Smooth muscle cell (in vitro differentiated cells): ENCODE measurements around the gene DTD1. TPM values are rescaled to one million over a fixed set of nuclear protein-coding genes. Genes with fewer than 3 reads are reported as not detected.

Experiments
- DNase-seq: peaks from one replicate; lab custom pipeline; 2025; ENCODE audit not compliant: unreplicated experiment; lab: John Stamatoyannopoulos, UW
- H2AFZ ChIP-seq: fragments of 200-600 bp; sonication (generic); 2 replicates; pipeline ENCODE4 v1.6.0; 2016; ENCODE audit warnings: antibody characterized with exemption, low read depth, mild to moderate bottlenecking
- H3F3A ChIP-seq: fragments of 200-600 bp; sonication (generic); 2 replicates; pipeline ENCODE4 v1.6.0; 2017; ENCODE audit warnings: antibody characterized with exemption, low read depth
- H3K27ac ChIP-seq: fragments of 200-600 bp; sonication (generic); 2 replicates; pipeline ENCODE4 v1.5.1; 2016; ENCODE audit warnings: low read depth, mild to moderate bottlenecking
- H3K27me3 ChIP-seq: fragments of 200-600 bp; sonication (generic); 2 replicates; pipeline ENCODE4 v1.6.1; 2016; ENCODE audit warnings: low read depth, mild to moderate bottlenecking
- H3K36me3 ChIP-seq: fragments of 200-600 bp; sonication (generic); 2 replicates; pipeline ENCODE4 v1.5.1; 2016; ENCODE audit warnings: low read depth
- H3K4me1 ChIP-seq: fragments of 200-600 bp; sonication (generic); 2 replicates; pipeline ENCODE4 v1.5.1; 2016; ENCODE audit warnings: low read depth
- H3K4me2 ChIP-seq: fragments of 200-600 bp; sonication (generic); 2 replicates; pipeline ENCODE4 v1.6.0; 2016; ENCODE audit warnings: mild to moderate bottlenecking
- H3K4me3 ChIP-seq: fragments of 200-600 bp; sonication (generic); 2 replicates; pipeline ENCODE4 v1.5.1; 2016; ENCODE audit warnings: mild to moderate bottlenecking
- H3K79me2 ChIP-seq: fragments of 200-600 bp; sonication (generic); 2 replicates; pipeline ENCODE4 v1.6.0; 2016; ENCODE audit warnings: low read depth, mild to moderate bottlenecking
- H3K9ac ChIP-seq: fragments of 200-600 bp; sonication (generic); 2 replicates; pipeline ENCODE4 v1.6.0; 2016; ENCODE audit warnings: low read depth
- H3K9me3 ChIP-seq: fragments of 200-600 bp; sonication (generic); replicated peaks from 2 replicates; pipeline ENCODE4 v1.5.1; 2016; ENCODE audit warnings: low read depth
- H4K20me1 ChIP-seq: fragments of 200-600 bp; sonication (generic); 2 replicates; pipeline ENCODE4 v1.6.0; 2016; ENCODE audit warnings: low read depth
- WGBS: methylation state at CpG from one replicate; pipeline ENCODE4 v1.1.7; 2016; ENCODE audit warnings: low lambda C conversion rate; 5-methylcytosine and 5-hydroxymethylcytosine counted together
- polyA plus RNA-seq: library from polyadenylated mRNA; unstranded; fragments of >200 nt; fragmentation: Nextera tagmentation; extraction: Ambion mirVana; gene quantifications from 2 replicates; pipeline ENCODE4 v1.2.1, GENCODE V29; 2016
- total RNA-seq: library from RNA; depleted of rRNA; stranded (reverse); fragments of >200 nt; gene quantifications from 2 replicates; pipeline ENCODE4 v1.2.3, GENCODE V29; 2014
- TF ChIP-seq, protein P1 (sequence below): fragments of 200-600 bp; sonication (generic); IDR thresholded peaks from 2 replicates; pipeline ENCODE4 v1.5.1; 2017; ENCODE audit warnings: borderline replicate concordance, mild to moderate bottlenecking, antibody characterized with exemption; ENCODE audit not compliant: insufficient read depth, poor library complexity, severe bottlenecking

The DTD1 gene, protein sequence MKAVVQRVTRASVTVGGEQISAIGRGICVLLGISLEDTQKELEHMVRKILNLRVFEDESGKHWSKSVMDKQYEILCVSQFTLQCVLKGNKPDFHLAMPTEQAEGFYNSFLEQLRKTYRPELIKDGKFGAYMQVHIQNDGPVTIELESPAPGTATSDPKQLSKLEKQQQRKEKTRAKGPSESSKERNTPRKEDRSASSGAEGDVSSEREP
- total RNA-seq: 23.9 and 27.5 TPM in 2 replicates
- 26.9 and 27.2 TPM in 2 replicates for polyA plus RNA-seq

- peak; percentile 17 for DNase-seq
- TF ChIP-seq, protein P1, sequence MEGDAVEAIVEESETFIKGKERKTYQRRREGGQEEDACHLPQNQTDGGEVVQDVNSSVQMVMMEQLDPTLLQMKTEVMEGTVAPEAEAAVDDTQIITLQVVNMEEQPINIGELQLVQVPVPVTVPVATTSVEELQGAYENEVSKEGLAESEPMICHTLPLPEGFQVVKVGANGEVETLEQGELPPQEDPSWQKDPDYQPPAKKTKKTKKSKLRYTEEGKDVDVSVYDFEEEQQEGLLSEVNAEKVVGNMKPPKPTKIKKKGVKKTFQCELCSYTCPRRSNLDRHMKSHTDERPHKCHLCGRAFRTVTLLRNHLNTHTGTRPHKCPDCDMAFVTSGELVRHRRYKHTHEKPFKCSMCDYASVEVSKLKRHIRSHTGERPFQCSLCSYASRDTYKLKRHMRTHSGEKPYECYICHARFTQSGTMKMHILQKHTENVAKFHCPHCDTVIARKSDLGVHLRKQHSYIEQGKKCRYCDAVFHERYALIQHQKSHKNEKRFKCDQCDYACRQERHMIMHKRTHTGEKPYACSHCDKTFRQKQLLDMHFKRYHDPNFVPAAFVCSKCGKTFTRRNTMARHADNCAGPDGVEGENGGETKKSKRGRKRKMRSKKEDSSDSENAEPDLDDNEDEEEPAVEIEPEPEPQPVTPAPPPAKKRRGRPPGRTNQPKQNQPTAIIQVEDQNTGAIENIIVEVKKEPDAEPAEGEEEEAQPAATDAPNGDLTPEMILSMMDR: peak; percentile 69
- H3K27me3 ChIP-seq: no peaks in the 10 kb centered on the region
- peaks cover 3% of the 10 kb centered on the region for H3F3A ChIP-seq
- no peak within 1 kb of the TSS for H3K27ac ChIP-seq
- under 1% methylated on average over 56 of the region's 88 CpGs for WGBS
- peak within 1 kb of the TSS; percentile 84 for H2AFZ ChIP-seq
- peak within 1 kb of the TSS; percentile 34 for H3K9ac ChIP-seq
- H3K4me1 ChIP-seq: peaks cover 3% of the 10 kb centered on the region
- peak within 1 kb of the TSS; percentile 83 for H3K4me2 ChIP-seq
- H4K20me1 ChIP-seq: no peaks in the 10 kb centered on the region
- peak within 1 kb of the TSS; percentile 74 for H3K4me3 ChIP-seq
- H3K79me2 ChIP-seq: no peaks in the 10 kb centered on the region
- H3K36me3 ChIP-seq: no peaks in the 10 kb centered on the region
- no peaks in the 10 kb centered on the region for H3K9me3 ChIP-seq
These were observed at the start of gene DTD1 for GRCh38 chr20:18587665-18588573. Gene DTD1, plus strand, starts transcription at chr20:18588054. Its CDS starts 19 bp downstream, at chr20:18588073.

DNA sequence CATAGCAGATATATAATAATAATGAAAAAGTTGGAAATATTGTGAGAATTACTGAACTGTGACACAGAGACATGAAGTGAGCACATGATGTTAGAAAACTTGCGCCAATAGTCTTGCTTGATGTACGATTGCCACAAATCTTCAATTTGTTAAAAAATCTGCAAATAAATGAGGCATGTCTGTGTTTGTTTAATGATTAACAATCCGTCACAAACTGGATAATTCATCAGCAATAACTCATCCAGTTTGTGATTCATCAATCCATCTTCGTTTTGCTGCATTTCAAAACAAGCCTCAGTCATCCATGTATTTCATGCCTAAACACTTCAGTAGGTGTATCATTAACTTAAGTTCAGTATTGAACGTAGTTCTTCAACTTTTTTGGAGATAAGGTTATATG is 46.1 kb upstream of the DTD1 start:
- H3K36me3 ChIP-seq: peaks cover 9% of the 10 kb centered on the region
- TF ChIP-seq, protein P1: no peak
- 91% methylated on average over 5 of the region's 5 CpGs for WGBS

DNA sequence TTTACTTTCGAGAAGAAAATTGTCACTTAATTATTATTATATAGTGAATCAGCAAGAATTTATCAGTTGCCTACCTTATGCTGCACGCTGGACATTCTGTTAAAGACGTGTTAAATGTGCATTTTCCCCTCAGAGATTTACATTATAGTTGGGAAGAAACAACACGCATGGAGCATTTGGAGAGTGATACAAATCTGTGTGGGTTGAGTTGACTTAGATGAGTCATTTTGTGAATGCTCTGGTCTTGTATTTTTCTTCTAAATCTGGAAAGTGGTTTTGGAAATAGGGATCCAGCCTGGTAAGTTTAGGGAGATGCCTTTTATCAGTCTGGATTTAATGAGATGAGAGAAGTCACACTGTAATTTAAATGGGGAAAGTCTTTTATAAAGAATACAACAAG is 44.6 kb upstream of the DTD1 start:
- no peaks in the 10 kb centered on the region for H3K4me1 ChIP-seq
- H3K4me2 ChIP-seq: no peak overlapping the region
- 57% methylated on average over 4 of the region's 4 CpGs for WGBS
- no peak for DNase-seq
- no peaks in the 10 kb centered on the region for H3K9me3 ChIP-seq
- TF ChIP-seq, protein P1: no peak
- no peaks in the 10 kb centered on the region for H3K27me3 ChIP-seq
- H4K20me1 ChIP-seq: no peaks in the 10 kb centered on the region
- H3K79me2 ChIP-seq: no peaks in the 10 kb centered on the region
- no peak overlapping the region for H3K9ac ChIP-seq
- H3K27ac ChIP-seq: no peak overlapping the region
- no peaks in the 10 kb centered on the region for H3F3A ChIP-seq
- peaks cover 9% of the 10 kb centered on the region for H3K36me3 ChIP-seq
- H3K4me3 ChIP-seq: no peak overlapping the region
- no peak overlapping the region for H2AFZ ChIP-seq

More for the DNA sequence above, 46.1 kb upstream of the DTD1 start:
- Histone ChIP-seq H3K4me3 (no peak overlapping the region), H3K27me3 (no peaks in the 10 kb centered on the region), H3K9ac (no peak overlapping the region), H3K79me2 (no peaks in the 10 kb centered on the region), H4K20me1 (no peaks in the 10 kb centered on the region), H2AFZ (no peak overlapping the region), H3K9me3 (no peaks in the 10 kb centered on the region), H3K4me1 (no peaks in the 10 kb centered on the region), H3F3A (no peaks in the 10 kb centered on the region), H3K27ac (no peak overlapping the region), H3K4me2 (no peak overlapping the region)
- DNase-seq: no peak
